AG09319 (cell line): ENCODE measurements around the gene SPACA4.
"Not testable (repeated sequence)": the region's sequence is repeated elsewhere in the genome, so short reads cannot be mapped to it uniquely, and the experiment has no call there.

Experiments used
- DNase-seq: peaks from one replicate; pipeline ENCODE4 v3.0.0-alpha.2; 2010; ENCODE audit warnings: low read depth; ENCODE audit errors: extremely low read depth
- TF ChIP-seq, protein P1 (sequence below): IDR thresholded peaks from 2 replicates; pipeline ENCODE4 v1.5.1; 2011; ENCODE audit warnings: low read depth, mild to moderate bottlenecking, inconsistent platforms, low read length, moderate library complexity

The SPACA4 gene

DNA sequence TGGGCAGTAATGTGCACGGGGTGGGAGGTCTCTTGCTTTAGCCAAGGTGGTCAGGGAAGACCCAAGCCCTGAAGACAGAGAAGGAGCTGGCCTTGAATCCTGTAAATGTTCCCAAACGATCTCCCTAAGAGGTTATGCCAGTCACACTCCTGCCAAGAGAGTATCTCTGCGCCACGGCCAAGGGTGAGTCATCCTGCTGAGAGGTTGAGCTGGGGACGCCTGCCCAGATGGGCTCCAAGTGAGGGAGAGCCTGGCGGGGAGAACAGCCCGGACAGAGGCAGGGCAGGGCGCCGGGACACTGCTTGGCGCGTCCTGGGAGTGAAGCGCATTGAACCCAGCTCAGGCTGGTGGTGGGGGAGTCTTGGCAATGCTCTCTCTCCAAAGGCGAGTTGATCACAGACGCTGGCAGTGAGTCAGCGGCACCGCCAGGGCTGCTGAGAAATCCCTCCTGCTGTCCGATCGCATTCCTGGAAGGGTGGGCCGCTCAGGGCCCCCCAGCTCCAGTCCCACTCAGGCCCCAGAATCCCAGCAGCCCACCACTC, 38.1 kb upstream of the SPACA4 start:
- TF ChIP-seq, protein P1, sequence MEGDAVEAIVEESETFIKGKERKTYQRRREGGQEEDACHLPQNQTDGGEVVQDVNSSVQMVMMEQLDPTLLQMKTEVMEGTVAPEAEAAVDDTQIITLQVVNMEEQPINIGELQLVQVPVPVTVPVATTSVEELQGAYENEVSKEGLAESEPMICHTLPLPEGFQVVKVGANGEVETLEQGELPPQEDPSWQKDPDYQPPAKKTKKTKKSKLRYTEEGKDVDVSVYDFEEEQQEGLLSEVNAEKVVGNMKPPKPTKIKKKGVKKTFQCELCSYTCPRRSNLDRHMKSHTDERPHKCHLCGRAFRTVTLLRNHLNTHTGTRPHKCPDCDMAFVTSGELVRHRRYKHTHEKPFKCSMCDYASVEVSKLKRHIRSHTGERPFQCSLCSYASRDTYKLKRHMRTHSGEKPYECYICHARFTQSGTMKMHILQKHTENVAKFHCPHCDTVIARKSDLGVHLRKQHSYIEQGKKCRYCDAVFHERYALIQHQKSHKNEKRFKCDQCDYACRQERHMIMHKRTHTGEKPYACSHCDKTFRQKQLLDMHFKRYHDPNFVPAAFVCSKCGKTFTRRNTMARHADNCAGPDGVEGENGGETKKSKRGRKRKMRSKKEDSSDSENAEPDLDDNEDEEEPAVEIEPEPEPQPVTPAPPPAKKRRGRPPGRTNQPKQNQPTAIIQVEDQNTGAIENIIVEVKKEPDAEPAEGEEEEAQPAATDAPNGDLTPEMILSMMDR, result no peak
- peak; percentile 75 for DNase-seq

DNA sequence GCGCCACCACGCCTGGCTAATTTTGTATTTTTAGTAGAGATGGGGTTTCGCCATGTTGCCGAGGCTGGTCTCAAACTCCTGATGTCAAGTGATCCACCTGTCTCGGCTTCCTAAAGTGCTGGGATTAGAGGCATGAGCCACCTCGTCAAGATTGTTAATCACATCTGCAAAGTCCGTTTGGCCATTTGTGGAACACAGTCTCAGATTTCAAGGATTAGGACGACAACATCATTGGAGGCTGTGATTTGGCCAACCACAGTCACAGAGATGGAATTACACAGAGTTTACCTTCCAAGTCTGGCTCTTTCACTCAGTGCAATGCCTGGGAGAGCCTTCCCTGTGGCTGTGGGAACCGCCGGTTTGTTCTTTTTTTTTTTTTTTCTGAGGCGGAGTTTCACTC, 36.7 kb upstream of the SPACA4 start:
- no peak for DNase-seq
- TF ChIP-seq, protein P1, result no peak

DNA sequence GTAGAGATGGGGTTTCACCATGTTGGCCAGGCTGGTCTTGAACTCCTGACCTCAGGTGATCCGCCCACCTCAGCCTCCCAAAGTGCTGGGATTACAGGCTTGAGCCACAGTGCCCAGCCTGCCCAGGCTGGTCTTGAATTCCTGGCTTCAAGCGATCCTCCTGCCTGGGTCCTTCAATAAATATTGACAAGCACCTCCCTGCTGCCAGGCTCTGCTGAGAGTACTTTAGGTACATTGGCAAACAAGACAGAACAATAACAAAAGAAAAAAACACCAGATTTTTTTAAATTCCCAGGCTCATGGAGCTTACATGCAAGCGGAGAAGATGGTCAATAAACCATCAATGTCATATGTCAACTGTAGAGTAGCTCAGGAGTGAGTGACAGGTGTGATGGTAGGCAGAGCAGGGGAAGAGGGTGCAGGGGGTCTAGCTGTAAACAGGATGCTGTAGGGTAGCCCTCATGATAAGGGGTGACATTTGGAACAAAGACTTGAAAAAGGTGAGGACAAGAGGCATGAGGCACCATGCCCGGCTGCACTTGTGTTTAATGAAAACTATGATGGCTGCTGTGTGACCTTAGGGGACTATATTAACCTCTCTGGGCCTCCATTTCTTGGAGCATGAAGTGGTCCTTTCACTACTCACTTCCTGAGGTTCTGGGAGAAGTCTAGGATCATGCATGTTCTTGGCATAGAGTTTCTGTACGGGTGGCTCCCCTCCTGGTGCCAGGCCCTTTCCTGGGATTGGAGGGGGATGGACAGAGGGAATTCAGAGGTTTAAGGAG, 35.0 kb upstream of the SPACA4 start:
- TF ChIP-seq, protein P1, result no peak
- DNase-seq, result no peak

- TF ChIP-seq, protein P1, result no peak
- DNase-seq, result no peak
Observed at GRCh38 chr19:48573163-48573505, 33.4 kb upstream of the SPACA4 start.

- DNase-seq, result no peak
- TF ChIP-seq, protein P1, result no peak
Observed at GRCh38 chr19:48575931-48576622, 30.5 kb upstream of the SPACA4 start.

- not testable (repeated sequence) for DNase-seq
Observed at GRCh38 chr19:48577908-48578307, 28.6 kb upstream of the SPACA4 start.

GRCh38 chr19:48578891-48579290, 27.7 kb upstream of the SPACA4 start:
- TF ChIP-seq, protein P1, result no peak
- DNase-seq, result no peak
